GM19193 (cell line): ENCODE results near the gene MTTP.

Experiments used
- POLR2A ChIP-seq: IDR thresholded peaks from 4 replicates; pipeline ENCODE4 v1.6.1; 2011; ENCODE audit not compliant: insufficient read depth, insufficient read length; ENCODE audit errors: extremely low read depth

The MTTP gene

GRCh38 chr4:99664716-99665115 lies 90.1 kb downstream of the MTTP start:
- no peak for TF ChIP-seq POLR2A

- TF ChIP-seq POLR2A: no peak
These were observed 91.4 kb downstream of the MTTP start for GRCh38 chr4:99665983-99666382.

GRCh38 chr4:99668472-99668871 lies 93.8 kb downstream of the MTTP start:
- no peak for TF ChIP-seq POLR2A

GRCh38 chr4:99669084-99669483 lies 94.5 kb downstream of the MTTP start:
- TF ChIP-seq POLR2A: no peak

- TF ChIP-seq POLR2A: no peak
These were observed 95.9 kb downstream of the MTTP start for GRCh38 chr4:99670409-99671073.
